NCI-H2107 treated with DMSO at 0.1 percent for 48 hours (cell line): ENCODE data around the gene UBE2G2.

Source experiments
- DNase-seq: peaks from one replicate; lab custom pipeline; 2025; ENCODE audit not compliant: unreplicated experiment; lab: John Stamatoyannopoulos, UW

UBE2G2 gene

DNA sequence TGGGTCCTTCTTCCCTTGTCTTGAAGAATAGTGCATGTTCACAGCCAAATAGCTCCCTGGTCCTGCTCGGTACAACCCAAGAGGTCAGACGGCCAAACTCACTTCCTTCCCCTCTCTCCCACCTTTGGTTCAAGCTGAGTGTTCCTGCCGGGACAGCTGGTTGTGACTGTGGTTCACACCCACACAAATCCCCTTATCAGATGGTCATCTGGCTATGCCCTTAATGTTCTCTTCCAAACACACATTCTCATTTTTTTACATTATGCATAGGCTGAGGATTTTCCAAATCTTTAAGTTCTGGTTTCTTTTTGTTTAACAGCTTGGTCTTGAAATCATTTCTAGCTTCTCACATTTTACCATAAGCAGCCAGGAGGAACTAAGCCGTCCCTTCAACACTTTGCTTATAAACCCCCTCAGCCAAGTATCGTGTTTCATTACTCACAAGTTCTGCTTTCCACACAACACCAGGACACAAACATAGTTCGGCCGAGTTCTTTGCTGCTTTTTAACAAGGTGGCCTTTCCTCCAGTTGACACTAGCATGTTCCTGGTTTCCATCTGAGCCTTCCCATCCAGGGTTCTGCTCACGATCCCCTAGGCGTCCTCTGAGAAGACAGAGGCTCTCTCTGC, 70.6 kb downstream of the UBE2G2 start:
- no peak for DNase-seq

DNA sequence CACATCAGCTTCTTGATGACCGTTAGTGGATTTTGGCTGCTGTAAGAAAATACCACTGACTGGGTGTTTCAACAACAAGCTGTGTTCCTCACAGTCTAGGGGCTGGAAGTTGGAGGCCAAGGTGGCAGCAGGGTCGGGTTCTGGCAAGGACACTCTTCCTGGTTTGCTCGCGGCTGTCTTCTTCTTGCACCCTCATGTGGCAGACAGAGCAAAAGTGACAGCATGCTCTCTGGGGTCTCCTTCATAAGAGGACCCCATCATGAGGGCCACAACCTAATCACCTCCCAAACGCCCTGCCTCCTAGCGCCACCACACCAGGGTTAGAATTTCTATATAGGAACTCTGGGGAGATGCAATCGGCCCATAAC, 71.6 kb downstream of the UBE2G2 start:
- DNase-seq, result no peak

DNA sequence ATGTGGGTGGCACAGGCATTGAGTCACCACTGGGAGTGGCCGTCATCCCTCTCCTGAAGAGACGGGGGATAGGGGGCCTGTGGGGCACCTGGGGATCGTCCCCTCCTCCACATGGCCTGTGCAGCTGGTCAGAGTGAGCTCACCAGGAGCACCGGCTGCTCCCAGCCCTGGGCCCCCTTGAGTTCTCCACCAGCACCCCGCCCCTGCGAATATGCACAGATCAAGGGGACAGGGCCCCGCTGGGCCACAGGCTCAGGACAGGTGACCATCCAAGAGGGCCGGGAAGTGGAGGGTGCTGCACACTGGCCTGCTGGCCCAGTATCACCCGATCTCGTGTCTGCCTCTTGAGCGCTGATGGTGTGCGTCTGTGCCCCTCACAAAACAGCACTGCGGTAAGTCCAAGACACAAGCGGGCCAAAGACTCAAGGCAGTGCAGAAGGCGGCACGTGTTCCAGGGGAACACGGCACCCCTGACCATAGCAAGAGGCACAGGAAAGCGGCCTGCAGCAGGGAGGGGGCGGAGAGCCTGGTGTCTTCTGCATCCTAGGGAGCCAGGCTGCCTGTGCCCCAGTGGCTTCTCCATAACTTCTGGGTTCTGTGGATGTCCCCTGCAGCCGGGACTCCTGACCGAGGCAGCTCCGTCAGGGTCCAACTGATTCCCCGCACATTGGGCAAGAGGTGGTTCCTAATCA, 72.1 kb downstream of the UBE2G2 start:
- no peak for DNase-seq

DNA sequence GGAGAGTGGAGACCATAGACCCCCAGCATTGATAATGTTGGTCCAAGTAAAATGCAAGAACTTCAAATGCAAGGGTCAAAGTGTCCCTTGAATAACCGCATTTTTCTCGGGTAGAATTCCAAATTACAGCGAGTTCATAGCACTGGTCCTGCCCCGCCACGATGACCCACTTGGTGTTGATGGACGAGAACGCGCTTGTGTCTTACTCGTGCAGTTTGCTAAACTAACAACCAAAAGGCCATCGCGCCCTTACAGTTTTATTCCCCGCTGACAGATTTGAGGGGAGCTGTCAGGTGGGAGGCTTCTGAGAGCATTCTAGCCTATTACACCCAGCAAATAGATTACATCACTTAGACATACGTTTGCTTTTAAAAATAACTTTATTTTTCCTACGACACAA, 72.9 kb downstream of the UBE2G2 start:
- DNase-seq, result no peak

DNA sequence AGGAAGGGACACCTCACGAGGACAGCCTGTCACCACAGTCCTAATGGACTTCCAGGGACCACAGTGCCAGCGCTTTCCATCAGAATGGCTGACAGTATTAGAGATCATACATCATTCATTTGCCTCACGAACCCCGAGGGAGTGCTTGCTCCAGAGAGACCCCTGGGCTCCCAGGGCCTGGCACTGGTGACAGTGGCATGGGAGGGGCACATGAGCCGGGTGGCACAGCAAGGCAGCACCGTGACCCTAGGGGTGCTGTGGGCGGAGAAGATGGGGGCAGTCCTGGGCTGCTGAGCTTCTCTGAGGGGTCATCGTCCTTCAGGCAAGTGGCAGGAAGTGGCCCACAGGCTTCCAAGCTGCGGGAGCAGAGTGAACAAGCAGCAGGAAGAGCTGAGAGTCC, 73.9 kb downstream of the UBE2G2 start:
- DNase-seq, result no peak

DNA sequence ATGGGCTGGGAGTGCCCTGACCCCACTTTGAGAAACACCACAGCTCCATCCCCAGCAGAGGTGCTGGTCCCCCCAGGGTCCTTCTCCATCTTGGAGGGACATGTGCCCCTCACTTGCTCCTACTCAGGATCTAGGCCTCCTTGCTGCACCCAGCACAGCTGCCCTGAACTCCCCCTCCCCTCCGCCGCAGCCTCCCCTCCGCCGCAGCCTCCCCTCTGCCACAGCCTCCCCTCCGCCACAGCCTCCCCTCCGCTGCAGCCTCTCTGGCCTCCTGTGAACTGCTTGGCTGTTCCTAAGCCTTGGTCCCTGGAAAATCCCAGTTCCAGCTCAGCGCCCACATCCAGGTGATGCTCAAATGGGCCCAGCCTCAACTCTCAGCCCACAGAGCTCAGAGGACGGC, 74.3 kb downstream of the UBE2G2 start:
- DNase-seq, result no peak

DNA sequence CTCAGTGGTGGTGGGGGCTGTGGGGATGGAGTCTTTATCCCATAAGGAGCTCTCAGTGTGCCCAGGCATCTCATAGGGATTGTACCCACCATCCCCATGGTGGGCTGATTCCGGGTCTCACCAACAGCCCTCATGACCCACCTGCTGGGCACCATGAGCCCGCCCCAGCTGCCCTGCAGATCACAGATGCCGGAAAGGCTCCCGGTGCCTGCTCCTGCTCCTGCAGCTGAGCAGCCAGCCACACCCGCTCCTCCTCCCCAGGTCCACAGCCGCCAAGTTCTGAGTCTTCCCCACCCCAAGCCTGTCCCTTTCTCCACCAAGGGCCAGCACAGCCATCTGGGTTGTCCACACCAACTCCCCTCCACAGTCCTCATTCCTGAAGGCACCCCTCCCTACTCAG, 74.8 kb downstream of the UBE2G2 start:
- no peak for DNase-seq

DNA sequence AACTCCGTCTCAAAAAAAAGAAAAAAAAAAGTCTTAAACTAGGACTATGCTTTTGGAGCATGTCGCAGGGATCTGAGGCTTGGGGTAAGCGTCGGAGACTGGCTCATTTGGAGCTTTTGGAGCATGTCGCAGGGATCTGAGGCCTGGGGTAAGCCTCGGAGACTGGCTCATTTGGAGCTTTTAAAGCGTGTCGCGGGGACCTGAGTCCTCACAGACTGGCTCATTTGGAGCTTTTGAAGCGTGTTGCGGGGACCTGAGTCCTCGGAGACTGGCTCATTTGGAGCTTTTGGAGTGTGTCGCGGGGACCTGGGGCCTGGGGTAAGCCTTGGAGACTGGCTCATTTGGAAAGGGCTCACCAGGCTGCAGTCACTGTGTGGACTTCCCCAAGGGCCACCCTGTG, 76.7 kb downstream of the UBE2G2 start:
- no peak for DNase-seq

DNA sequence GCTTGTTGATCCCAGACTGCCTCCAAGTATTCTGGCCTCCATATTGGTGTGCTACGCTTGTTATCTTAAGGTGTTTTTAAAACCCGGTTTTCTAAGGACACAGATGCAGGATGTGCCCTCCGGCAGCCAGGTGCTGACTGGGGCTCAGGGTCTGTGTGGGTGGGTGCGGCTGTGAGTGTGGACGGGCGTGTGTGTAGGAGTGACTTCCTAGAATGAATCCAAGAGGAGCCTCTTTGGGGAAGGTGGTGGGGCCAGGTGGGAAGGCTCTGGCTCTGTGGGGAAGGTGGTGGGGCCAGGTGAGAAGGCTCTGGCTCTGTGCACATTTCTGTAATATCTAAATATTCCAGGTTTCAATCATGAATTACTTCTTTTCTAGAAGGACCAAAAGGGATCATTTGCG, 77.4 kb downstream of the UBE2G2 start:
- DNase-seq, result no peak

DNA sequence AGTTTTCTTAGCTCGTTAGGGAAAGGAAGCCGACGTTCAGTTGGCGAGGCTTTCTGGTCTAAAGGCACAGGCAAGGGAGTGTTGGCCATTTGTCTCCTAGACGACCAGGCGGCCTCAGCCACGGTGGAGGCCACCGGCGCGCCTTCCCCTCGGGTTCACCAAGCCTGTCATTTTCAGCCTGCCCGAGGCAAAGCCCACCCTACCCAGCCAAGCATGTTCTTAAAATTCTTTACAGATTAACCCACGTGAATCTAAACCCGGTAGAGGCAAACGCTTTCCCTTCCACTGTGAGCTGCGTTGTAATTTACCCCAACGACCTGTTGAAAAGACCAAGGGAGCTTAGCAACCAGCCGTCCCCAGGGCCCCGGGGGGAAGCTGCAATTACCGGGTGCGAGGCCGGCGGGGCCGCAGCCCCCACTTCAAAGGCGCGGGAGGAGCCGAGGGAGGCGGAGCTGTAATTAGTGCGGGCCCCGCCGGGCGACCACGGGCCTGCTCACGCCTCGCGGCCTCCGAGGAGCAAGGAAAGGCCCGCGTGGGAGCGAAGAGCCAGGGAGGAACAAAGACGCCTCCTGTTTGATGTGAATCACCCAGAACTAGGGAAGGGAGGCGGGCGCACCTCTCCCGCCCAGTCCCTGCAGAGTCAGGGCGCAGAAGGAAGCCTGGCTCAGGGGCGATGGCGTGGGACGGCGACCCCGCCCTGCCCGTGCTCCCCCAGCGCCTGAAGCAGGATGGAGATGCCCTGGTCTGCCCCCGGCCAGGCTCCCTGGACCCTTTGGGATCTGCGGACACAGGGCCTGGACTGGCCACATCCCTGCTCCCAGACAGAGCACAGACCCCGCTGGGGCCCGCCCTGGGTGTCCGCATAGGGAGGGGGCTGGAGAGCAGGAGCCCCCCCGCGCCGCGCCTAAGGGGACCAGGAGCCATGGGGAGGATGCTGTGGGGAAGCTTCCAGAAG, 78.2 kb downstream of the UBE2G2 start:
- DNase-seq, result no peak

DNA sequence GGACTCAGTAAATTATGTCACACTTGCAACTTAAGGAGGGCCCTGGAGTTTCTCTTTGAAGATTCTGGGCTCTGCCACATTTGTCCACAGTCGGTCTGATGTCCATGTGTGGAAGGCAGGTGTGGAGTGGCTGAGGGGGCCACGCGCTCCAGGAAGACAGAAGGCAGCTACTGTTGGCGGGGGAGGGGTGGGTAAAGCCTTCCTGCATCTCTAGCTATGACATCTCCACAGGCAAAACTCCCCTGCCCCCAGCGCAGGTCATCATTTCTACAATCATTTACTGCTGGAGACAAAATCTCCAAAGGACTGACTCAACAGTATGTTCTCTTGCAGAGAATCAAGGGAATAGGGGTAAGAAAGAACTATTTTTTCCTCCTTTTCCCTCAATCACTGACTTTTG, 78.9 kb downstream of the UBE2G2 start:
- DNase-seq, result no peak

DNA sequence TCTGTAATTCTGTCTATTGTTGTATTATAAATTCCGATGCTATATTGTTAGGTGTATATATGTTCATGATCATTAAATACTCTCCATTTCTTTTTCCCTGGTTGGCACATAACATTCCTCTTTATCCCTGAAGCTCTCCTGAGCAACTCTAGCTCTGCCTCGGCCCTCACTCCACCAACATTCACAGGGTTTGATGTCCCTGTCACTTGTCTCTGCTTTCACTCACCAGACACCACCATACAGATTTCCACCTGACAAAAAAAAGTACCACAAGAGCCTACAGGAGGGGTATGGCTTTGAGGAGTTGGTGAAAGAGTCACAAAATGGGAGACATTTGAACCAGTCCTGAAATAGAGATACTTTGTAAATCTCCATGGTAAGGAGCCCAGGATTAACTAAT, 81.5 kb downstream of the UBE2G2 start:
- no peak for DNase-seq
